H1 (cell line): ENCODE results near the gene CTTNBP2. TPM values are rescaled to one million over a fixed set of nuclear protein-coding genes. Genes with fewer than 3 reads are reported as not detected.

Source experiments
- CTCF ChIA-PET: fragments of 300-600 bp; sonication (Branson Sonifier 250); formaldehyde crosslinking; loops from one replicate; lab custom pipeline; 2021; ENCODE audit not compliant: partially characterized antibody; lab: Charles Lee
- POLR2A ChIA-PET: fragments of 300-600 bp; sonication (Branson Sonifier 250); formaldehyde crosslinking; loops from one replicate; lab custom pipeline; 2021; ENCODE audit warnings: inconsistent platforms; ENCODE audit not compliant: partially characterized antibody; lab: Charles Lee
- DNase-seq, 2 experiments: peaks; one replicate each; pipeline versions ENCODE4 v3.0.0 to v3.0.0-alpha.2; 2010 to 2022; ENCODE audit warnings: low spot score in 2 of 2, low read depth in 1 of 2, mixed read lengths in 1 of 2
- FAIRE-seq: peaks from 2 replicates; lab custom pipeline; 2011; peaks lifted over from hg19 to GRCh38; lab: Jason Lieb, UNC
- H2AFZ ChIP-seq: 2 replicates; pipeline ENCODE4 v1.8.1; 2012; ENCODE audit warnings: low read length, inconsistent platforms
- H2AK5ac ChIP-seq: 2 replicates; pipeline ENCODE4 v1.6.1; 2013; ENCODE audit warnings: low read depth, low read length
- H2BK120ac ChIP-seq: replicated peaks from 2 replicates; pipeline ENCODE3; 2013; ENCODE audit warnings: low read depth, low read length, inconsistent platforms
- H2BK12ac ChIP-seq: 2 replicates; pipeline ENCODE4 v1.6.1; 2013; ENCODE audit warnings: low read depth, low read length
- H2BK15ac ChIP-seq: 2 replicates; pipeline ENCODE4 v1.6.1; 2013; ENCODE audit warnings: low read length
- H2BK20ac ChIP-seq: 2 replicates; pipeline ENCODE4 v1.6.1; 2013; ENCODE audit warnings: low read length
- H2BK5ac ChIP-seq: 2 replicates; pipeline ENCODE4 v1.6.1; 2013; ENCODE audit warnings: low read depth, low read length
- H3K14ac ChIP-seq: 2 replicates; pipeline ENCODE4 v1.6.1; 2013; ENCODE audit warnings: inconsistent platforms; ENCODE audit not compliant: insufficient read length
- H3K18ac ChIP-seq: 2 replicates; pipeline ENCODE4 v1.6.1; 2013; ENCODE audit warnings: low read length; ENCODE audit errors: extremely low read depth
- H3K23ac ChIP-seq: 2 replicates; pipeline ENCODE4 v1.6.1; 2013; ENCODE audit warnings: inconsistent platforms; ENCODE audit not compliant: insufficient read length
- H3K23me2 ChIP-seq: 2 replicates; pipeline ENCODE4 v1.6.1; 2013; ENCODE audit warnings: low read depth, low read length
- H3K27ac ChIP-seq: 2 replicates; pipeline ENCODE4 v1.6.1; 2011; ENCODE audit warnings: low read depth, low read length, inconsistent platforms
- H3K27me3 ChIP-seq, 4 experiments: replicated peaks in 1 of 4; 1 replicate in 1 of 4; 2 replicates in 3 of 4; pipeline versions ENCODE4 v1.6.1 to v1.8.1; 2011 to 2013; ENCODE audit warnings: low read length in 3 of 4, mild to moderate bottlenecking in 3 of 4, inconsistent platforms in 2 of 4, mixed read lengths in 2 of 4, moderate library complexity in 1 of 4; ENCODE audit not compliant: control insufficient read depth in 3 of 4, insufficient read depth in 3 of 4; ENCODE audit errors: extremely low read depth in 1 of 4
- H3K36me3 ChIP-seq, 4 experiments: 2 replicates each; pipeline versions ENCODE4 v1.6.1 to v1.8.1; 2011 to 2013; ENCODE audit warnings: mild to moderate bottlenecking in 4 of 4, low read length in 3 of 4, moderate library complexity in 2 of 4, control low read depth in 1 of 4, inconsistent platforms in 1 of 4; ENCODE audit not compliant: insufficient read depth in 4 of 4, control insufficient read depth in 2 of 4
- H3K4ac ChIP-seq: replicated peaks from 2 replicates; pipeline ENCODE3; 2013; ENCODE audit warnings: low read length, low read depth, mixed read lengths, inconsistent platforms; ENCODE audit not compliant: insufficient read length
- H3K4me1 ChIP-seq, 4 experiments: replicated peaks in 1 of 4; 1 replicate in 1 of 4; 2 replicates in 3 of 4; pipeline versions ENCODE4 v1.6.1 to v1.8.1; 2011 to 2013; ENCODE audit warnings: low read length in 3 of 4, inconsistent platforms in 2 of 4, mixed read lengths in 1 of 4; ENCODE audit not compliant: insufficient read depth in 4 of 4, control insufficient read depth in 3 of 4
- H3K4me2 ChIP-seq, 2 experiments: 2 replicates each; pipeline versions ENCODE4 v1.6.1 to v1.8.1; 2011 to 2013; ENCODE audit warnings: low read depth in 2 of 2, low read length in 2 of 2, control low read depth in 1 of 2, inconsistent platforms in 1 of 2, mild to moderate bottlenecking in 1 of 2; ENCODE audit not compliant: insufficient read depth in 1 of 2
- H3K4me3 ChIP-seq, 4 experiments: fragments of 200-600, 300-600 bp in 1 of 4; sonication (generic), shearing (Covaris generic), sonication (Bioruptor Twin) in 1 of 4; 2 replicates each; pipeline versions ENCODE4 v1.5.1 to v1.8.1; 2011 to 2016; ENCODE audit warnings: low read length in 4 of 4, low read depth in 3 of 4, control low read depth in 2 of 4, inconsistent platforms in 2 of 4, mild to moderate bottlenecking in 2 of 4, mixed read lengths in 1 of 4, moderate library complexity in 1 of 4; ENCODE audit not compliant: insufficient read depth in 2 of 4; ENCODE audit errors: extremely low read depth in 1 of 4
- H3K56ac ChIP-seq: replicated peaks from 2 replicates; pipeline ENCODE3; 2013; ENCODE audit warnings: low read depth, mild to moderate bottlenecking, mixed read lengths, low read length, inconsistent platforms; ENCODE audit not compliant: insufficient read length
- H3K79me1 ChIP-seq: 2 replicates; pipeline ENCODE4 v1.6.1; 2013; ENCODE audit warnings: low read depth, low read length, control low read depth
- H3K79me2 ChIP-seq, 2 experiments: 2 replicates each; pipeline versions ENCODE4 v1.6.1 to v1.8.1; 2012 to 2013; ENCODE audit warnings: low read length in 2 of 2, mild to moderate bottlenecking in 2 of 2, inconsistent platforms in 1 of 2; ENCODE audit not compliant: insufficient read depth in 2 of 2, control insufficient read depth in 1 of 2
- H3K9ac ChIP-seq, 4 experiments: replicated peaks in 1 of 4; 1 replicate in 1 of 4; 2 replicates in 3 of 4; pipeline versions ENCODE4 v1.6.1 to v1.8.1; 2011 to 2013; ENCODE audit warnings: low read depth in 3 of 4, low read length in 3 of 4, control low read depth in 2 of 4, mild to moderate bottlenecking in 2 of 4, moderate library complexity in 2 of 4, inconsistent platforms in 1 of 4; ENCODE audit errors: extremely low read depth in 1 of 4
- H3K9me3 ChIP-seq, 2 experiments: 2 replicates each; pipeline versions ENCODE4 v1.6.1 to v1.8.1; 2012 to 2013; ENCODE audit warnings: mild to moderate bottlenecking in 2 of 2, moderate library complexity in 2 of 2, control low read depth in 1 of 2, inconsistent platforms in 1 of 2, low read depth in 1 of 2, low read length in 1 of 2, mixed read lengths in 1 of 2; ENCODE audit not compliant: insufficient read depth in 2 of 2
- H4K20me1 ChIP-seq, 2 experiments: replicated peaks in 1 of 2; 2 replicates each; pipeline versions ENCODE3 to v1.8.1; 2011 to 2013; ENCODE audit warnings: inconsistent platforms in 2 of 2, low read length in 2 of 2, mild to moderate bottlenecking in 1 of 2; ENCODE audit not compliant: insufficient read depth in 2 of 2, control insufficient read depth in 1 of 2
- H4K5ac ChIP-seq: 2 replicates; pipeline ENCODE4 v1.6.1; 2013; ENCODE audit warnings: low read length, low read depth, mixed read lengths, inconsistent platforms; ENCODE audit not compliant: insufficient read length
- H4K8ac ChIP-seq: 2 replicates; pipeline ENCODE4 v1.8.0; 2013; ENCODE audit warnings: mild to moderate bottlenecking, moderate library complexity, low read length, inconsistent platforms; ENCODE audit not compliant: insufficient read depth; ENCODE audit errors: extremely low read depth
- H4K91ac ChIP-seq: replicated peaks from 2 replicates; pipeline ENCODE3; 2013; ENCODE audit warnings: low read length, mixed read lengths, inconsistent platforms; ENCODE audit not compliant: insufficient read length
- EGR1 ChIP-seq: IDR thresholded peaks from 2 replicates; pipeline ENCODE4 v1.6.1; 2011; ENCODE audit warnings: low read depth, low read length, borderline replicate concordance
- POU5F1 ChIP-seq: IDR thresholded peaks from 2 replicates; pipeline ENCODE4 v1.6.1; 2011; ENCODE audit warnings: low read depth, mild to moderate bottlenecking, low read length, moderate library complexity
- RNF2 ChIP-seq: fragments of 200-900, 300-1000 bp; sonication (generic); IDR thresholded peaks from 2 replicates; pipeline ENCODE4 v1.7.1; 2016; ENCODE audit warnings: borderline replicate concordance, low read depth, mild to moderate bottlenecking, antibody characterized with exemption, low read length; ENCODE audit not compliant: poor library complexity, severe bottlenecking; ENCODE audit errors: missing control alignments
- SIX5 ChIP-seq: IDR thresholded peaks from 2 replicates; pipeline ENCODE4 v1.6.1; 2011; ENCODE audit warnings: mild to moderate bottlenecking, low read depth, low read length
- WGBS, 2 experiments: shearing (Covaris generic) in 1 of 2; methylation state at CpG; one replicate each; pipeline versions ENCODE4 v1.1.6 to v1.1.7; 2013 to 2015; ENCODE audit warnings: low lambda C conversion rate in 2 of 2, mixed read lengths in 2 of 2, inconsistent platforms in 1 of 2, low coverage in 1 of 2, missing lambda C conversion rate in 1 of 2; ENCODE audit not compliant: insufficient replicate concordance in 2 of 2, insufficient coverage in 1 of 2, insufficient read length in 1 of 2; ENCODE audit errors: extremely low coverage in 1 of 2, missing lambda C conversion rate in 1 of 2; 5-methylcytosine and 5-hydroxymethylcytosine counted together
- polyA plus RNA-seq, 7 experiments: library from polyadenylated mRNA; depleted of rRNA in 3 of 7; stranded (reverse) in 5 of 7; unstranded in 2 of 7; fragments of >200 nt in 5 of 7; fragments of 200-250 nt in 2 of 7; gene quantifications; 1 replicate in 5 of 7; 2 replicates in 1 of 7; 4 replicates in 1 of 7; pipeline versions ENCODE4 v1.2.1 to v1.2.3, GENCODE V29; 2011 to 2013; ENCODE audit warnings: missing spikeins in 2 of 7, mixed read lengths in 2 of 7
- total RNA-seq: library from RNA; stranded (reverse); fragmentation: NEBNext Ultra II Directional; extraction: Animal tissue kit (Norgen Biotek cat#: 25700); gene quantifications from 2 replicates; pipeline ENCODE4 v1.2.1, GENCODE V29; 2021

Gene CTTNBP2
- total and polyA plus RNA-seq, 2 of the 8 experiments (the other 6 are each of a cell fraction or from before 2014, with no cell fraction given): 15.3 to 35.1 TPM

GRCh38 chr7:117907049-117907640 lies 33.9 kb upstream of the CTTNBP2 start:
- H3K4me1 ChIP-seq: no peaks in the 10 kb centered on the region
- no peaks in the 10 kb centered on the region for H4K20me1 ChIP-seq
- H4K91ac ChIP-seq: no peak overlapping the region
- ChIA-PET CTCF (interaction anchor here (1.5 kb wide), 1 partner anchor 156 kb away, joined by 3 read pairs; no protein-coding TSS in a partner anchor), POLR2A (no interaction called here)
- no peak overlapping the region for H2BK15ac ChIP-seq
- TF ChIP-seq POU5F1 (no peak), SIX5 (no peak), RNF2 (no peak), EGR1 (peak; percentile 81; the same call in 1 of the 2 replicates)
- no peak overlapping the region for H4K8ac ChIP-seq
- H3K4me3 ChIP-seq: no peak overlapping the region
- H3K23ac ChIP-seq: no peak overlapping the region
- H2BK12ac ChIP-seq: no peak overlapping the region
- H2BK5ac ChIP-seq: no peak overlapping the region
- no peaks in the 10 kb centered on the region for H3K9me3 ChIP-seq
- H2AK5ac ChIP-seq: no peak overlapping the region
- no peak overlapping the region for H3K14ac ChIP-seq
- no peak overlapping the region for H2BK120ac ChIP-seq
- H3K79me2 ChIP-seq: no peaks in the 10 kb centered on the region
- H3K9ac ChIP-seq: no peak overlapping the region
- H4K5ac ChIP-seq: no peak overlapping the region
- H3K79me1 ChIP-seq: no peaks in the 10 kb centered on the region
- 88% methylated on average over 4 of the region's 4 CpGs; no CpG with 5 or more reads in 1 of the 2 experiments for WGBS, 2 experiments
- no peak overlapping the region for H3K4ac ChIP-seq
- no peak overlapping the region for H3K18ac ChIP-seq
- H3K56ac ChIP-seq: no peak overlapping the region
- no peak for FAIRE-seq
- H3K23me2 ChIP-seq: no peaks in the 10 kb centered on the region
- H2AFZ ChIP-seq: peak overlapping the region; percentile 93; the same call in 1 of the 2 replicates
- DNase-seq: no peak
- H3K36me3 ChIP-seq: no peaks in the 10 kb centered on the region
- no peak overlapping the region for H3K4me2 ChIP-seq
- H3K27ac ChIP-seq: no peak overlapping the region
- no peak overlapping the region for H2BK20ac ChIP-seq
- H3K27me3 ChIP-seq: no peaks in the 10 kb centered on the region
